Measurements from ENCODE around the gene TBC1D22A. TPM values are rescaled to one million over a fixed set of nuclear protein-coding genes. Genes with fewer than 3 reads are reported as not detected.
A peak's percentile ranks its signal among the peaks of the same experiment; 100 is the strongest.

TBC1D22A gene
- total RNA-seq, 4 donors from 2014 or later: 15.6 to 21.7 (median 20.5) TPM

- intact Hi-C loops (cut with DNase I): no loop called here
These were observed 220.2 kb downstream of the TBC1D22A start for GRCh38 chr22:46982635-46983034.

DNA sequence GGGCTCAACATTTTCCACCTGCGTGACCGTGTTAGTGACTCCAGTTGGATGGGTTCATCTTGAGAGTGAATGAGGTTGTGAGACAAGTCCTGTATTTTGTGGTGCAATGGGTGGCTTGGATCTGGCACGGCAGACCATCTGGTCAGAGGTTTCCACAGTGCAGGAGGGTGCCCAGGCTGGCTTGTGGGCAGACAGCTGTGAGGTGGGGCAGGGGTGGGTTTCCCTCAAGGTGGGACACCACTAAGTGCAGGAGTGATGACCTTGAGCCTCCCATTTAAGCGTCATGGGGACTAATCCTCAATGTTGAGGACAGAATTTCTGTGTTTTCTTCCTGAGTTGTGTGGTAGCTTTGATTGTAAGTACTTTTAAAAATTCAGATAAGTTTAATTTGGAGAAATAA, 220.6 kb downstream of the TBC1D22A start:
- DNase-seq: no peak
- Histone ChIP-seq H3K9me3 (no peaks in the 10 kb centered on the region), H3K27ac (no peak overlapping the region), H3K36me3 (peaks cover 0 to 25% (median 0%) of the 10 kb centered on the region in 3 donors), H3K4me3 (no peak overlapping the region), H3K27me3 (no peaks in the 10 kb centered on the region), H3K4me1 (peaks cover 0 to 26% (median 8%) of the 10 kb centered on the region in 3 donors)
- 92 to 100% methylated on average over 3 to 4 of the region's 4 CpGs for WGBS, 2 donors
- intact Hi-C loops (cut with DNase I): no loop called here
- no peak for TF ChIP-seq POLR2A (IDR thresholded peaks at IDR 0.05)
- TF ChIP-seq CTCF (IDR thresholded peaks at IDR 0.05): no peak

More at GRCh38 chr22:46982635-46983034, 220.2 kb downstream of the TBC1D22A start:
- no peak for TF ChIP-seq CTCF (IDR thresholded peaks at IDR 0.05)
- TF ChIP-seq POLR2A (IDR thresholded peaks at IDR 0.05): no peak
- H3K27ac ChIP-seq: no peak overlapping the region
- DNase-seq: no peak
- H3K36me3 ChIP-seq: peaks cover 0 to 28% (median 0%) of the 10 kb centered on the region in 3 donors
- peaks cover 0 to 26% (median 8%) of the 10 kb centered on the region in 3 donors for H3K4me1 ChIP-seq
- peaks cover 0 to 3% (median 0%) of the 10 kb centered on the region in 3 donors for H3K9me3 ChIP-seq
- H3K4me3 ChIP-seq: no peak overlapping the region
- H3K27me3 ChIP-seq: no peaks in the 10 kb centered on the region
- whole genome bisulfite sequencing, 2 donors: 97 to 98% methylated on average over 9 to 10 of the region's 14 CpGs

GRCh38 chr22:46984751-46985506, 222.5 kb downstream of the TBC1D22A start:
- no peak overlapping the region for H3K4me3 ChIP-seq
- 44 to 68% methylated on average over 15 of the region's 16 CpGs for WGBS, 2 donors
- no peaks in the 10 kb centered on the region for H3K9me3 ChIP-seq
- no peak for TF ChIP-seq CTCF (IDR thresholded peaks at IDR 0.05)
- TF ChIP-seq POLR2A (IDR thresholded peaks at IDR 0.05): no peak
- H3K4me1 ChIP-seq: peaks cover 0 to 26% (median 8%) of the 10 kb centered on the region in 3 donors
- intact Hi-C loops (cut with DNase I): no loop called here
- no peaks in the 10 kb centered on the region for H3K27me3 ChIP-seq
- peak overlapping the region; percentile 4 to 85 (median 68) for H3K27ac ChIP-seq
- no peak for DNase-seq
- H3K36me3 ChIP-seq: peaks cover 0 to 12% (median 0%) of the 10 kb centered on the region in 3 donors

DNA sequence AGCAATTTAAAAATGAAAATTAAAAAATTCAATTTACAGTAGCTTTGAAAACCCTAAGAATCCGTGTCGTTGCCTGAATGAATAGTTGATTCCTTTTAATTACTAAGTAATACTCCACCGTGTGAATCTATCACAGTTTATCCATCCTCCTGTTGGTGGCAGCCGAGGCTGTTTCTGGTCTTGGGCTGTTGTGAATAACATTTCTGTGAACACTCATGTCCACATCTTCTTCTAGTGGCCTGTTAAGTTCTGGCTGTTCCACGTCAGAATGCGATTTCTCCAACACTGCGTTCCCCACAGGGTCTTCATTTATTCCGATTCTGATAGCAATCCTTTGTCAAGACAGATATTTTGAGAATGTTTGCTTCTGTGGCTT, 223.0 kb downstream of the TBC1D22A start:
- Histone ChIP-seq H3K36me3 (peaks cover 0 to 14% (median 0%) of the 10 kb centered on the region in 3 donors), H3K9me3 (no peaks in the 10 kb centered on the region), H3K4me1 (peaks cover 0 to 26% (median 8%) of the 10 kb centered on the region in 3 donors), H3K27ac (peak overlapping the region in 3 of 4 donors; percentile 61 to 85 (median 74)), H3K4me3 (no peak overlapping the region), H3K27me3 (no peaks in the 10 kb centered on the region)
- no peak for TF ChIP-seq POLR2A (IDR thresholded peaks at IDR 0.05)
- intact Hi-C loops (cut with DNase I): no loop called here
- no peak for DNase-seq
- WGBS, 2 donors: 59 to 64% methylated on average over 8 of the region's 8 CpGs

- intact Hi-C loops (cut with DNase I): no loop called here
- no peak overlapping the region for H3K27ac ChIP-seq
- WGBS, 2 donors: 92 to 94% methylated on average over 5 to 9 of the region's 11 CpGs
- TF ChIP-seq CTCF (IDR thresholded peaks at IDR 0.05) (no peak), POLR2A (IDR thresholded peaks at IDR 0.05) (no peak)
- no peak for DNase-seq
- H3K36me3 ChIP-seq: peaks cover 0 to 20% (median 6%) of the 10 kb centered on the region in 3 donors
- H3K4me1 ChIP-seq: peaks cover 0 to 17% (median 8%) of the 10 kb centered on the region in 3 donors
- no peak overlapping the region for H3K4me3 ChIP-seq
- no peaks in the 10 kb centered on the region for H3K27me3 ChIP-seq
- H3K9me3 ChIP-seq: no peaks in the 10 kb centered on the region
These were observed 224.3 kb downstream of the TBC1D22A start for GRCh38 chr22:46986788-46987187.
